Activated naive CD8-positive, alpha-beta T cell treated with anti-CD3 and anti-CD28 coated beads, Interleukin-2, amount 50 U/mL, for 24 hours (primary cell): Measurements from ENCODE around the gene SMOC2.
"Not testable (repeated sequence)": the region's sequence is repeated elsewhere in the genome, so short reads cannot be mapped to it uniquely, and the experiment has no call there.

ENCODE experiments used
- ATAC-seq: fragments of 150-1000 bp; cut with Tn5 transposase; one replicate; pipeline ENCODE4 v1.10.0; 2021
- DNase-seq: peaks from one replicate; pipeline ENCODE4 v3.0.0; 2021
- H3K27ac Mint-ChIP-seq: one replicate; pipeline ENCODE4 v1.8.0; 2021; ENCODE audit warnings: mild to moderate bottlenecking, mixed read lengths
- H3K27me3 Mint-ChIP-seq: one replicate; pipeline ENCODE4 v1.8.0; 2021; ENCODE audit warnings: mixed read lengths
- H3K36me3 Mint-ChIP-seq: one replicate; pipeline ENCODE4 v1.8.0; 2021; ENCODE audit warnings: low read depth, mixed read lengths
- H3K4me1 Mint-ChIP-seq: one replicate; pipeline ENCODE4 v1.8.0; 2021; ENCODE audit warnings: mixed read lengths
- H3K4me3 Mint-ChIP-seq: one replicate; pipeline ENCODE4 v1.8.0; 2021; ENCODE audit warnings: mild to moderate bottlenecking, moderate library complexity, mixed read lengths
- H3K9me3 Mint-ChIP-seq: one replicate; pipeline ENCODE4 v1.8.0; 2021; ENCODE audit warnings: mixed read lengths

The SMOC2 gene

DNA sequence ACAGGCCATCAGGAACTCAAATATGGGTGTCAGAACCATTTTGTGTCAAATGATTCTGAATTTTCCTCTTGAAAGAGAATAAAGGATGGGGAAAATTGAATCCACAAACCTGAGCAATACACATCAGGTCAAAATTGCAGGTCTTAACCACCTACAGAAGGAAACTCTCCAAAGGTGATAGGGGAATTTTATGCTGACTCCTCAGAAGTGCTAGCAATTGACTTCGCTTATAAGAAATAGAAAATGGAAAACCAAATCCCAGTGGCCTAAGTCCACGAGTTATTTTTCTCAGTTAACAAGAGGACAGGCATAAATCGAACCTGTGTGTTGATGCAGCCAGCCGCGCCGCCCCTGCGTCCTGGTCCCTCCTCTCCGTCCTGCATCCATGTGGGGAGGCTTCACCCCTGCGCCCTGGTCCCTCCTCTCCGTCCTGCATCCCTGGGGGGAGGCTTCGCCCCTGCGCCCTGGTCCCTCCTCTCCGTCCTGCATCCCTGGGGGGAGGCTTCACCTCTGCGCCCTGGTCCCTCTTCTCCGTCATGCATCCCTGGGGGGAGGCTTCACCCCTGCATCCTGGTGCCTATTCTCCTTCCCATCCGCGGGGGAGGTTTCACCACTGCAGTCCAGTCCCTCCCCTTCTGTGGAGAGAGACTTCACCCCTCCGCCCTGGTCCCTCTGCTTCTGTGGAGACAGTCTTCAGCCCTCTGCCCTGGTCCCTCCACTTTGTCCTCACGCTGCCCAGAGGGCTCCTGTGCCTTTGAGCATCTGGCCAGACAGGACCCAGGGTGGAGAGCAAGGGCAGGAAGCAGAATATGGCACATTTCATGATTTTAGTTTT, 230.3 kb downstream of the SMOC2 start:
- Mint-ChIP-seq H3K4me3 (no peak overlapping the region), H3K9me3 (no peaks in the 10 kb centered on the region), H3K27me3 (peaks cover 2% of the 10 kb centered on the region), H3K27ac (no peak overlapping the region), H3K4me1 (no peaks in the 10 kb centered on the region), H3K36me3 (no peaks in the 10 kb centered on the region)
- DNase-seq: no peak
- ATAC-seq: no peak

DNA sequence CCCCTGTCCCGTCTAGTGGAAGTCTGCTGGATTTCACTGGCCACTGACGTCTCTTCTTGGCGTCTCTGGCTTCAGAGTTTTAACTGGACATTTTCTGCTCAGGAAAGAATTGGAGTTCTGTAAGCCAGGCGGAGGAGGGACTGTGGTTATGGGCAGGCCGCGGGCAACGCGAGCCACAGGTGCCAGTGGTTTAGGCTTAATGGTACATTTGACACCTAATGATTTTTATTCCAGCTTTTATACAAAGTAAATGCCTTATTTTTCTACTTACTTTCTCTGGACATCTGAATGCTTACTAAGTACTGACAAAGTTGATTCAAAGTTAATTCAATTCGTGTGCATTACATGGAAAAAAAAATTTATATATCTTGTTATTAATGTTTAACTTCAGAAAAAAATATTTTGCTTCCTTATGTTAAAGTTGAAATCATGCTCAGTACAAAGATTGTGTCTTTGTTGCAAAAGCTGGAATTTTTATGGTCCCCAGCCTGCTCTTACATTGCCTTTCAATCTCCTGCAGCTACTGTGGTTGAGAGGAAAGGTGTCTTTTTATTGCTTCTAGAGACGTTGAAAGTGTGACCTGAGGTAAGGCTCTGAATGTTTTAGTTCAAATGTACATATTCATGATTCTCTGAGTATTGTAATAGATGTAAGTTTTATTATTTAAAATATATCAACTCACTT, 231.0 kb downstream of the SMOC2 start:
- no peak for ATAC-seq
- Mint-ChIP-seq H3K36me3 (no peaks in the 10 kb centered on the region), H3K4me1 (no peaks in the 10 kb centered on the region), H3K9me3 (no peaks in the 10 kb centered on the region), H3K27ac (no peak overlapping the region), H3K27me3 (peaks cover 3% of the 10 kb centered on the region), H3K4me3 (no peak overlapping the region)
- DNase-seq: no peak

DNA sequence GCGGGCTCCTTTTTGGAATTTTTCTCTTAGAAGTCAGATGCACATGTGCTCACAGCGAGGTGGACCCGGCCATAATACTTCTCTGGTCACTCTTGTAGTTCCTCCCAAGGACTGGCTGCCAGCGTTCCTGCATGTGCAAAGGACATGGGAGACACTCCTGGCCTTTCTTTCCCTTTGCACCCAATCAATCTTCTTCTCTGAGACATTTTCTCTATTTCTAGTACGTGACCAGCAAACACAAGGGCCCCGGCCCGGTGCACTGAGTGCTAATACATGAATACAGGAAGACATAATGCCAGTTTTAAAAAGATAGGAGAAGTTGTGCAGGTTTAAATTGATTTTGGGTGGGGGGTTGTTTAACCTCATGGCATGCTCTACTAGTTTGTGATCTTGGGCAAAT, 233.6 kb downstream of the SMOC2 start:
- no peaks in the 10 kb centered on the region for H3K4me1 Mint-ChIP-seq

DNA sequence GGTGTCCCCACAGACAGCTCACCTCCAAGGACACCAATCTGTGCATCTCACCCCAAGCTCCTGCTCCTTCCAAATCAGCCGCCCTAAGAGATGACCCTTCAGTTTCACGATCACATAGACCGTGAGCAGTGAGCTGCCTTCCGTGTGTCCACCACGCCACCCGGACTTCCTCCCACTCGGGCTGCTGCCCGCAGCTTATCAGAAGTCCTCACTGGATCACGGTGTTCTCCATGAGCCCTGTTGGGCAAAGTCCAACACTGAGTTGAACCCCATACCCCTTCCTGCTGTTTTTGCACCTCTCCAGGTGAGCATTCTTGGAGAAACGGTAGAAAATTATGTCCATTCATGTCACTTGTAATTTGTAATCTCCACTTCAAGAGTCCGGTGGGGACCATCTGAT, 234.4 kb downstream of the SMOC2 start:
- H3K9me3 Mint-ChIP-seq: no peaks in the 10 kb centered on the region
- no peak for DNase-seq
- peaks cover 4% of the 10 kb centered on the region for H3K27me3 Mint-ChIP-seq
- no peak overlapping the region for H3K4me3 Mint-ChIP-seq
- H3K27ac Mint-ChIP-seq: no peak overlapping the region
- no peaks in the 10 kb centered on the region for H3K4me1 Mint-ChIP-seq
- ATAC-seq: no peak
- H3K36me3 Mint-ChIP-seq: no peaks in the 10 kb centered on the region

More for the DNA sequence above, 233.6 kb downstream of the SMOC2 start:
- Mint-ChIP-seq H3K9me3 (no peaks in the 10 kb centered on the region), H3K36me3 (no peaks in the 10 kb centered on the region), H3K4me3 (no peak overlapping the region), H3K27ac (no peak overlapping the region), H3K27me3 (peaks cover 4% of the 10 kb centered on the region)
- DNase-seq (no peak), ATAC-seq (no peak)

DNA sequence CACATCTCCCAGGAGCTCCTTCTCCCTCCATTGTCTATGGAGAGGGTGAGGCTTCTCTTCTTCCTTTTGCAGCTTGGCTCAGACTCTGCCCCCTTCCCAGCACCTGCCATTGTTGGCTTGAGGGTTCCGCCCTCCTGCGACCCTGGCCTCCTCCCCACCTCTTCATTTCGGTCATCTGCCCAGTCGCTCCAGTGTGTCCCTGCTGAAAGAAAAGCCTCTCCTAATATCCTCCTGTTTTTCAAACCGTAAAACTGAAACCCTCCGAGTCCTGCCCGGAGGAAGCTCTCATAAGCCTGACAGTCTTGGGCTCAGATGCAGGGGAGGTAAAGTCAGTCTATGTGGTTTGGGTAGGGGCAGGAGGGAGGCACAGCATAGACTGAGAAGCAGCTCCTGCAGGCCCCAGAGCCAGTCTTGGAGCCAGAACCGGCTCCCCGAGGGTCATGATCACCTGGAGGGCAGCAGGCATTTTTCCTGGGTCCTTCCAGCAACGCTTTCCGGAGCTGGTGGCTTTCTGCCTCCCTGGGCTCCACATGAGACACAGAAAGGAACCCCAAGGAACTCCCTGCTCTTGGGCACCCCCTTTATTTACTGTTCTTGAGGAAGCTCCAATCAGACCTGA, 235.1 kb downstream of the SMOC2 start:
- Mint-ChIP-seq H3K4me1 (no peaks in the 10 kb centered on the region), H3K9me3 (no peaks in the 10 kb centered on the region), H3K27ac (no peak overlapping the region), H3K27me3 (peaks cover 4% of the 10 kb centered on the region), H3K36me3 (no peaks in the 10 kb centered on the region), H3K4me3 (no peak overlapping the region)
- ATAC-seq (no peak), DNase-seq (no peak)

DNA sequence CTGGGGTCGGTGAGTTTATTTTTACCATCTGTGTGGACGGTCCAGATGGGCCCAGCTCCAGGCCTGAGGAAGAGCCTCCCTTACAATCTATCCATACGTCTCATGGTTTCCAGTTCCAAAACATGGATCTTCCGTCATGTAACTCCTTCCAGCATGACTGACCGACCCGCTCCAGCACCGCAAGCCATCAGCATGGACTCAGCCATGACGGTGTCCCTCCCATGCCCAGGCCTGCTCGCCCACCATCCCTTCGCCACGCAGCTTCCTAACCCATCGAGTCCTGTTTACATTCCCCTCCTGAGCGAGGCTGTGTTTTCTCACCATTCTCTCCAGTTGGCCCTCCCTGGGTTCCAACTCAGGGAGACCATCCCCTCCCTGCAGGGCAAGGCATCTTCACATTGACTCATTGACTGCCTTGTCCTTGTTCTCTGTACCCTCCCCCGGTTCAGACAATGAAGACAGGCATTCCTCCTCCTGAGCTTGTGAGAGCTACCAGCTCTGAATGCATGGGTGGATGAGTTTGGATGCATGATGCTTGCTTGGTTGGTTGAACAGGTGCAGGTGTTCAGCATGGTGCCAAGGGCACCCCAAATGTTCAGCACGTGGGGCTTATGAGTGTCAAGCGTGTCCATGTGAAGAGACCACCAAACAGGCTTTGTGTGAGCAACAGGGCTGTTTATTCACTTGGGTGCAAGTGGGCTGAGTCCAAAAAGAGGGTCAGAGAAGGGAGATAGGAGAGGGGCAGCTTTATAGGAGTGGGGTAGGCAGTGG, 235.8 kb downstream of the SMOC2 start:
- Mint-ChIP-seq H3K4me1 (no peaks in the 10 kb centered on the region), H3K4me3 (no peak overlapping the region), H3K27ac (no peak overlapping the region), H3K36me3 (no peaks in the 10 kb centered on the region), H3K9me3 (no peaks in the 10 kb centered on the region), H3K27me3 (peaks cover 4% of the 10 kb centered on the region)
- DNase-seq: no peak
- no peak for ATAC-seq

DNA sequence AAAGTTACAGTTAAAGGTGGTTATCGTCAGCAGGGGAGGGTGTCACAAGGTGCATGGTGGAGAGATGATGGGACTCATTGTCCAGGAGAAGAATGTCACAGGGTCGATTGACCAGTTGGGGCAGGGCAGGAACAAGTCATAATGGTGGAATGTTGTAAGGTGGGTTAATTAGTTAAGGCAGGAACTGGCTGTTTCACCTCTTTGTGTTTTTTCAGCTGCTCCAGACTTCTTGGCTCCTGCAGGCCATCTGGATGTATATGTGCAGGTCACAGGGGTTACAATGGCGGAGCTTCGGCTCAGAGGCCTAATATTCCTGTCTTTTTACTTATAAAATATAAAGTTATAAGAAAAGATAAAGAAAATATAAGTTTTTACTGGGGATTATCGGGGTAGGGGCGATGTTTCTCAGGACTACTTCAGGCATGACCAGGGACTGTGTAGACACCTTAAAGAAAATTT, 236.4 kb downstream of the SMOC2 start:
- H3K36me3 Mint-ChIP-seq, H3K4me1 Mint-ChIP-seq, H3K4me3 Mint-ChIP-seq, H3K9me3 Mint-ChIP-seq, ATAC-seq, DNase-seq, H3K27me3 Mint-ChIP-seq, H3K27ac Mint-ChIP-seq: not testable (repeated sequence)

DNA sequence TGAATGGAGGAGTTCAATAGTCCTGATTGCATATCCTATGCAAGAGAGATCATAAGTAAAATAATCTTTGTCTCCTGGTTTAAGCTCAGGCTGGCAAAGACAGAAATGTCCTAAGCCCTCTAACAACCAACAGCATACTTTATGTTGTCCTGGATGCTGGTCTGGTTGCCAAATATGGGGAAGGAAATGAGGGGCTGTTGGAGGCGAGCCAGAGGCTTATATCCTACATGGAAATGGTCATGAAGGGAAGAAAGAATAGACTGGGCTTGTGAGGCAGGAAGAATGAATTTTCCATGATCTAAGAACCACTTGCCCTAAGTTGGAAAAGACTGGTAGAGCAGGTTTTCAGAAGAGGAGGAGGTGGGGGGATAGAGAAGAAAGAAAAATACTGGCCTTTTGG, 237.1 kb downstream of the SMOC2 start:
- ATAC-seq: no peak
- H3K9me3 Mint-ChIP-seq: no peaks in the 10 kb centered on the region
- H3K27ac Mint-ChIP-seq: no peak overlapping the region
- no peaks in the 10 kb centered on the region for H3K4me1 Mint-ChIP-seq
- DNase-seq: no peak
- peaks cover 4% of the 10 kb centered on the region for H3K27me3 Mint-ChIP-seq
- no peaks in the 10 kb centered on the region for H3K36me3 Mint-ChIP-seq
- no peak overlapping the region for H3K4me3 Mint-ChIP-seq

DNA sequence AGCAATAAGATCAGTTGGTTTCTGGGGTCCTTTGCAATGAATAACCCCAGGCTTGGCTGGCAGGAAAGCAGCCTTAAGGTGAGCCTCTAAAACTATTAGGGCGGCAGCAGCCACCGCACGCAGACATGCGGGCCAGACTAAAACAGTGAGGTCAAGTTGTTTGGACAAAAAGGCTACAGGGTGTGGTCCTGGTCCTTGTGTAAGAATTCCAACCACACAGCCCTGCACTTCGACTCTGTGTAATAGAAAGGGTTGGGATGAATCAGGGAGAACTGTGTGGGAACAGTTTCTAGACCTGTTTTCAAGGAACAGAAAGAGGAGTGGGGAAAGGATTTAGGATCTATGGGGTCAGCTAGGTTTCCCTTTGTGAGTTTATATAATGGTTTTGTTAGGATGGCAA, 237.6 kb downstream of the SMOC2 start:
- Mint-ChIP-seq H3K4me1 (no peaks in the 10 kb centered on the region), H3K27me3 (peaks cover 4% of the 10 kb centered on the region), H3K27ac (no peak overlapping the region), H3K9me3 (no peaks in the 10 kb centered on the region), H3K36me3 (no peaks in the 10 kb centered on the region), H3K4me3 (no peak overlapping the region)
- no peak for DNase-seq
- ATAC-seq: no peak

DNA sequence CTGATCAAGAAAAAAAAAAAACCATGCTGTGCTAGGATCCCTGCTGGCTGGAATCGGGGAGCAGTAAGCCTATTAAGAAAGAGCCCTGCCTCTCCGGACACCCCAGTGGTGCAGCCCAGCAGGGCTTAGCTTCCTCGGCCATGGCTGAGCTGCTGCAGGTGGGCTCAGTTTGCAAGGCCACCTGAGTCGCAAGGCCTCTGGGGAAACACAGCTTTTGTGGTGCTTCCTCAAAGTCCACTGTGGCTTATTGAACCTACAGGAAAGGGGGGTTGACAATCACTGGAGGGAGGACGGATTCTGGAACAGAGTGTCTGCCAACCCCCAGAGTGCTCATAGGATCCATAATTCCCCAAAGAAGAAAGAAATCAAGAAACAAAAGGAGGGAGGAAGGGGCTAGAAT, 240.8 kb downstream of the SMOC2 start:
- DNase-seq: no peak
- Mint-ChIP-seq H3K4me3 (no peak overlapping the region), H3K4me1 (no peaks in the 10 kb centered on the region), H3K9me3 (no peaks in the 10 kb centered on the region), H3K36me3 (no peaks in the 10 kb centered on the region), H3K27ac (no peak overlapping the region), H3K27me3 (peaks cover 2% of the 10 kb centered on the region)
- no peak for ATAC-seq

DNA sequence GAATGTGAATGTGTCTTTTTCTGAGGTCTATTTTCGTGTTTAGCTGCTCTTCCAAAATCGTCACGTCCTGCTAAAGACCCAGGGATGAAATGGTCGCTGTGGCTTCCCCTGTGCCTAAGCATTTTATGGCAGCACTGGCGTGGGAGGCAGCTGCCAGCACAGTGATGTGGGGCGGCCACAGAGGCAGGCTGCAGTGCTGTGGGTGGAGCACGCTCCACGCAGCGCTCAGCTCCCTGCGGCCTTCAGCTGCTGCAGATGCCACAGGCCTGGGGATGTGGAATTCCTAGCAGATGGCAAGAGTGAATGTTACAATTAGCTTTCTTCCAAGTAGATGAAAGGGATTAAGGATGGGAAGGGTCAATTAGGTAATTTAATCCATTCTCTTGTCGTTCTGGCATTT, 242.6 kb downstream of the SMOC2 start:
- no peaks in the 10 kb centered on the region for H3K4me1 Mint-ChIP-seq
- no peaks in the 10 kb centered on the region for H3K36me3 Mint-ChIP-seq
- H3K27ac Mint-ChIP-seq: no peak overlapping the region
- H3K27me3 Mint-ChIP-seq: no peaks in the 10 kb centered on the region
- ATAC-seq (no peak), DNase-seq (no peak)
- H3K9me3 Mint-ChIP-seq: no peaks in the 10 kb centered on the region
- no peak overlapping the region for H3K4me3 Mint-ChIP-seq

DNA sequence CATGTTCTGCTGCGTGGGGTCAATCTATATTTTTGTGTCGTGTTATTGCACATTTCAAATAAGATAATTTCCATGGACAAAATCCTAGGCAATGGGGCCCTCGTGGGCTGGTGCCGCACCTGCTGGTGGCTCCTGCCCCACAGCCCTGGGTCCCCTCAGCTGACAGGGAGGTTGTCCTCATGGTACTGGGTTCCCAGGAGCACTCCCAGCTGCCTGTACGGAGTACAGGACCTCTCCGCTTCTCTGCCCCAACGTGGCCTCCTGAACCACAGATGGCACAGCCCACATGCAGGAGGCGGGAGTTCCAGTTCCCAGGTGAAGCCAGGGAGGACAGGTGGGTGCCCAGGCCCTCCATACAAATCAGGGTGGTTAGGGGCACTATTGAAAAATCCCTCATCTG, 243.5 kb downstream of the SMOC2 start:
- H3K4me3 Mint-ChIP-seq: no peak overlapping the region
- H3K9me3 Mint-ChIP-seq: no peaks in the 10 kb centered on the region

DNA sequence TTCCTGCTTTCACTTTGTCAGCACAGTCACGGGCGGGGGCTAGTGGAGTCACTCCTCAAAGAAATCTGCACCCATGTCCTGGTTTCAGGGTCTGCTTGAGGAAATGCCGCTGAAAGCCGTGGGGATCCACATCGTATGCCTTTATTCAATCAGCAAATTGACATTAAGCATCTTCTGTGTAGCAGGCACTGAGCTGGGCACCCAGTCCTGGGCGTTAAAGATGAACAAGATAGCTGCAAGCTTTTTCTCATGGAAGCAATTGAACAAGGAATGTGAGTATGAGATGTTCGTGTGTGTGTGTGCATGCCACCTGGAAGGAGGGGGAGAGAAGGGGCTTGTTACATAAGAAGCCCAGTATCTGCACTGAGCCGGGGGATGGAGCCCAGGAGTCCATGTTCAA, 243.9 kb downstream of the SMOC2 start:
- no peak for ATAC-seq
- Mint-ChIP-seq H3K9me3 (no peaks in the 10 kb centered on the region), H3K27me3 (no peaks in the 10 kb centered on the region), H3K4me3 (no peak overlapping the region), H3K36me3 (no peaks in the 10 kb centered on the region), H3K27ac (no peak overlapping the region), H3K4me1 (no peaks in the 10 kb centered on the region)
- no peak for DNase-seq

More for the DNA sequence above, 243.5 kb downstream of the SMOC2 start:
- ATAC-seq (no peak), DNase-seq (no peak)
- no peaks in the 10 kb centered on the region for H3K36me3 Mint-ChIP-seq
- H3K27me3 Mint-ChIP-seq: no peaks in the 10 kb centered on the region
- H3K27ac Mint-ChIP-seq: no peak overlapping the region
- H3K4me1 Mint-ChIP-seq: no peaks in the 10 kb centered on the region

DNA sequence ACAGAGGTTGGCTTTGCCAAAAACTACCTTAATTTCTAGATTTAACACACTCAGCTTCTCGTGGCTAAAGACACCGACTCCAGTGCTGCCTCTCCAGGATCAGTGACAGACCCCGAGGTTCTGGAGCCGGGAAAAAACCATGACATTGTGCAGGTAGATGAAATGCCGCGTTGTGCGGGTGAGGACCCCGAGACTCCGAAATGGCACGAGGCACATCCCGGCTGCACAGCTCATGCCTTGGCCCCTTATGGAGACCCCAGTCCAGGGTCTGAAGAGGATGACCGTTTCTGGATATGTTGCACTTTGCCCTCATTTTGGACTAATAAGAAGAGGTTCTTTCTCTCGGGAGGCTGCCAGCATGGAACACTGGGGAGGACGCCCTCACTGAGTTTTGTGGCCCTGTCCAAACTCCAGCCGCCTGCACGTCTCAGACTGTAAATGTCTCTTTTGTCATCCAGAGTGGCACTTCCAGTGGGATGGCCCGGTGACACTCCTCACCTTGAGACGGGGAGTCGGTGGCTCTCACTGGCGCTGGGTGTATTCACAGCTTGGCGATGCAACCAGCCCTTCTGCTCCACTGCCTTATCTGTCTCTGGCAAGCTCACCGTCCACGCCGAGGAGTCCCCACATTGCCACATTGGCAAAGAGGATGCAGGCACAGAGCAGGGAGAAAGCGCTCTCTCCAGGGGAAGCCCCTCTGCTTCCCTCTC, 245.2 kb downstream of the SMOC2 start:
- H3K4me1 Mint-ChIP-seq: no peaks in the 10 kb centered on the region
- H3K27me3 Mint-ChIP-seq: no peaks in the 10 kb centered on the region
- no peak for ATAC-seq
- no peak overlapping the region for H3K27ac Mint-ChIP-seq
- H3K9me3 Mint-ChIP-seq: no peaks in the 10 kb centered on the region
- H3K36me3 Mint-ChIP-seq: no peaks in the 10 kb centered on the region
- no peak for DNase-seq
- no peak overlapping the region for H3K4me3 Mint-ChIP-seq
